ENCODE data around the gene SPRED2.

Gene SPRED2

DNA sequence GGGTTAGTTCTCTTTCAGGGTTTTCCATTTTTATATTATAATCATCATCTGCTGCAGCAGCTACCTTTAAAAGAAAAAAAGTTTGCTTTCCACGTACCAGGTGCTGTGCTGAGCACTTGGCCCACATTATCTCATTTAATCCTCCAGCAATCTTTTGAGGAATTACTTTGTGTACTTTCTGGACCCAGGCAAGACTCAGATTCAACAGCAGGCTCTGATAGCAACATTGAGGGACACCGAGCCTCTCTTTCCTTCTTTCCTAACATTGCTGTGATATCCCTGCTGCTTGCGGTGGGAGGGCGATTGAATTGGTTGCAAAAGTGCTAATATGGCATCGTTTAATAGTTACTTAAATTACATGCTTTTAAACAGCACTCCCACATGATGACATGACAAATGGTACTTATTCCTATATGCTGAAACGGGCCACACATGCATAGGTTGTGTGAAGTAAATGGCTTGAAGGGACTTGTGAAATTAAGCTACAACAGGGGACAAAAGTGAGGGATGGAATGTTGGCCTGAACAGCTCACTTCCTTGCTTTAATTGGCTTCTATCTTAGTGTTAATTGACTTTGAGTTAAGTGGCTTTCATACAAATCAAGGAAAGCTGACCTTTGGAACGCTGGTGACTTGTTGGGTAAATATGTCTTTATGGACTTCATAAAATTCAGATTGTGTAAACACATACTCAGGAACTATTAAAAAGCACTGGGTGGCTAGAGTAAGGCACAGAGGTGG lies 21.2 kb downstream of the SPRED2 start:
- DNase-seq: no peak

DNA sequence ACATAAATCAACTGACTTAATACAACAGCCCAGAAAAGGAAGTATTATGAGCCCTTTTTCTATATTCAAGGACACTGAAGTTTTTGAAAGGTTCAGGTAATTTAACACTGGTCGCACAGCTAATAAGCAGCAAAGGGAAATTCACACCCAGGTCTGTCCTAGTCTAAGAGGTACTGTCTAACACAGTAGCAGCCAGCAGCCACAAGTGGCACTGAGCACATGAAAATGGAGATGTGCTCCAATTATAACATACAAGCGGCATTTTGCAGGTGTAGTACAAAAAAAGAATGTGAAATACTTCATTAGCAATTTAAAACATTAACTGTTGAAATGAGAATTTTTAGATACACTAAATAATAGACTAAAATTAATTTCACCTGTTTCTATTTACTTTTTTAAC lies 23.4 kb downstream of the SPRED2 start:
- no peak for DNase-seq

DNA sequence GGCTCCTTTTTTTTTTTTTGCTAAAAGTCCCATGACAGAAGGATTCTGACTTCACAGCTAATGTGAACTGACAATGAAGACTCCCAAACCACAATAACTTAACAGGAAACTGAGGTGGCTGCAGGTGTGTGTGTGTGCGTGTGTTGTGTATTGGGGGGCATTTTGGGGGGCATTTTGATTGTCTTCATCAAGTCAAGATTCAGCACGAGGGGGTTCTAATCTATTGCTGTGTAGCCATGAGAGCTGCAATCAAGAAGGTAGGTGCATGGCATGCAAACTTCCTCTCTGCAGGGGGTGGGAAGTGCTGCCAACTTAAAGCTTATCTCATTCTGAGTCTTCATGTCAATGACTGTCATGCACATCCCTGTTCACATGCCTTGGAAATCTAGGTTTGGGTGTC lies 25.2 kb downstream of the SPRED2 start:
- no peak for DNase-seq

DNA sequence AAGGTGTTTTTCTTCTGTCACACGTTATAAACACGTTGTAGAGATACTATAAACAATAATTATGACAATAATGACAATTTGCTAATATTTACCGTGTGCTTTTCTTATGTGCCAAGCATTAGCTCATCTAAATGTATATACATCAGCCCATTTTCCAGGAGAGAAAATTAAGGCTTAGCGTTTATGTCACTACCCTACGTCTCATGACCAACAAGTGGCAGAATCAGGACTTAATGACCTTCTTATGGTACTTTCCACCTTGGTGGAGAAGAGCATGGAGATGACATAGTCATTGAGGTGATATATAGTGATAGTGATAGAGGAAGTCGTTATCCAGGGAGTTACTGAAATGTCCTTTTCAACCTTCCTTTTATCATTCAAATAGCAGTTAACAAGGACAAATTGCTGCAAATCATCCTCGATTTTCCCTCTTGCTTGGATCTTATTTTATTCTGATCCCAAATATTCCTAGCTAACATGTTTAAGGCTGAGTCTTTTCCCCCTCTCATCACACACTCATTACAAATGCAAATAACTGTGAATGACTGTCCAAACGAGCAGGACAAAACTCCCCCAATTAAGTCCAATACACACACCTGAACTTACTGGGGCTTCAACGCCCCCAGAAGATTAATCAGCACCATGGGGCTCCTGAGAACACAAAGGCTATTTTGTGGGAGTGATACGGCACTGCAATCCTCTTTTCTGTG lies 27.3 kb downstream of the SPRED2 start:
- no peak for DNase-seq

DNA sequence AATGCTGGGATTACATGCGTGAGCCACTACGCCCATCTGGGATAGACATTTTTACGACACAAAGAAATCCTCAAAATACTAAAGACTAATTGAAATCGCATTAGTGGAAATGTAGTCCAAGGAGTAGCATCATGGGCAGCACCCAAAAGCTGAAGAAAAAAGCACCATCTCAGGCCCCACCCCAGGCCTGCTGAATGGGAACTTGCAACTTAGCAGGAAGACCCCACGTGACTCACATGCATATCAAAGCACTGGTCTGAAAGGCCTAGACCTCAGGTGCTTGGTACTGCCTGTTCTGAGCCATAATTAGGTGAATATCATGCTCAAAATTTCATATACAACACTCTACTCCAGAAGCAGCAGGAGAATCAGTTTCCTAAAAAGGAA lies 28.9 kb downstream of the SPRED2 start:
- no peak for DNase-seq

DNA sequence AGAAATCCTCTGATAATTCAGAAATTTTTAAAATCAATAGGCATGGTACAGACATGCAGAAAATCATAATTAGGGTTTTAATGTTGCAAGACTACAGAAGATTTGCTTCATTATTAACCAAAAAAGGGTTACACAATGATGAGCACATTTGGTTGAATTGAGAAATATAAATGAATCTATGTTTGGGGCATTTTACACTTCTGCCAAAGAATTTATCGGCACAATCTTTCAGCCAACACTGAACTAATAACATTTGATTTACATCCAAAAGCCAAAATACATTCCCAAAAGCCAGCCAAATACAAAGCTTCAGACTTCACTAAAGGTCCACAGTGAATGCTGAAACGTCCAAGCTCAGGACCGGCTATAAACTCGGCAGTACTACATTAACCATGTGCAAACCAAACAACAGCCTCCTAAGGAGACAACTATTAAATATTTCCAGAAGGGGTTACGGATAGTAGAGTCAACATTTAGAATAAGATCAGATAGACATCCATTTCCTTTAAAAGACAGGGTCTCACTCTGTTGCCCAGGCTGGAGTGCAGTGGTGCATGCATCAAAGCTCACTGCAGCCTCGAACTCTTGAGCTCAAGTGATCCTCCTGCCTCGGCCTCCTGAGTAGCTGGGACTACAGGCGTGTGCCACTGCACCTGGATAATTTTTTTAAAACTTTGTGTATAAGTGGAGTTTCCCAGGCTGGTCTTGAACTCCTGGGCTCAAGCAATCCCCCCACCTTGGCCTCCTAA lies 29.4 kb downstream of the SPRED2 start:
- DNase-seq: no peak

DNA sequence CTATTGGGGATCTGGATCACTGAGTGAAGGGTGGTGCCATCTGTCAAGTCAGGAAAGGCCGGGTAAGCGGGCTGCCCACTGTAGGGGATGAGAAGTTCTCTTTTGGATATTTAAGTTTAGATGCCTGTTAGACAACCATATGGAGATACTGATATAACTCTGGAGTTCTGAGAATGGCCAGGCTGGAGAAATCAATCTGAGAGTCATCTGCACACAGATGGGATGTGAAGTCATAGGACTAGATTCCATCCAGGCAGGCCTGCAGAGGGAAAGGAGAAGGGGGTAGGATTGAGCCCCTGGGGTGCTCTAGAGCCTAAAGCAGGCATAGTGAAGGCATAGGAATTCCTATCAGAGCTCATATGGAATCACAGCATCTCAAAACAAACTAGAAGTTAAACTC lies 30.1 kb downstream of the SPRED2 start:
- peak; percentile 39 for DNase-seq

DNA sequence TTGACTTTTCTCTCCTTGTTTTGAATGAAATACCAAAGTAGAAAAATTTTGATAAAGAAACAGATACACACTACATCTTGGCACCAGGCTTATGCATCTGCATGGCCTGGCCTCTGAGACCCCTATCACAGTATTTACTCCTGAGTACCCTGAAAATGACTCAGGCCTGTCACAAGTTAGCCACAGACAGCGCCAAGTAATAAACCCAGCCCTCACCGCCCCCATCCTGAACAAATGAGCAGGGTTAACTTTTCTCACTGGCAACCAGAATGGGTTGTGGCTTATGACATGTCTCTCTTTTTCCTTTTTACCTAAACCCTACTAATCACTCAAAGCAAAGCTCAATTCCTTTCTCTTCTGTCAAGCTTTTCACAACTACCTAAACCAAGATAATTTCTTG lies 35.3 kb downstream of the SPRED2 start:
- no peak for DNase-seq

DNA sequence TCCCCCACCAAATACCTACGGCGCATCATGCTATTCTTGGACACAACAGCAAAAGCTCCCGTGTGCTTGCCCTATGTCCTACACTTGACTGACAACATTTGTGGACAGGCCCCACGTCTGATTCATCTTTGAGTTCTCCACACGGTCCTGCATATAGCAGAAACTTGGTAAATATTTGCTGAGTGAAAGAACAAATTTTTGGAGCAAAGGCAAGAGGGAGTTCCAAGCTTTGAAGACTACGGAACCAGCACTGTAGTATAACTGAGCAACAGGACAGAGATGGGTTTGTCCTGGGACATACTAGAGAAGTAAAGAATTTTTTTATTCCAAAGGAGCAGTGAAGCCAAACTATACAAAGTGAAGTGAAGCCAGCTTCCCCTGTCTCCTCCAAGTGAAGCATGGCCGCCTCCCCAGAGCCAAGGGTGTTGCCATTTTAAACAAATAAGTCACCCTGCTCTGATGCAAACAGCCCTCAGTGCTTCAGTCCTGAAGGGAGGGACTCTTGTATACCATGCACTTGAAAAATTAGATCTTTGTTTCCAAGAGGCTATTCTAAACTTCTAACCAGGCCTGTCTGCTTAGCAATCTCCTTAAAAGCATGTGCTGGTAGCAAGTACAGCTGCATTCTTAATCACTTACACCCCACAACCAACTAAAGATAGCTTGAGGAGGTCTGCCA lies 35.9 kb downstream of the SPRED2 start:
- DNase-seq: no peak

DNA sequence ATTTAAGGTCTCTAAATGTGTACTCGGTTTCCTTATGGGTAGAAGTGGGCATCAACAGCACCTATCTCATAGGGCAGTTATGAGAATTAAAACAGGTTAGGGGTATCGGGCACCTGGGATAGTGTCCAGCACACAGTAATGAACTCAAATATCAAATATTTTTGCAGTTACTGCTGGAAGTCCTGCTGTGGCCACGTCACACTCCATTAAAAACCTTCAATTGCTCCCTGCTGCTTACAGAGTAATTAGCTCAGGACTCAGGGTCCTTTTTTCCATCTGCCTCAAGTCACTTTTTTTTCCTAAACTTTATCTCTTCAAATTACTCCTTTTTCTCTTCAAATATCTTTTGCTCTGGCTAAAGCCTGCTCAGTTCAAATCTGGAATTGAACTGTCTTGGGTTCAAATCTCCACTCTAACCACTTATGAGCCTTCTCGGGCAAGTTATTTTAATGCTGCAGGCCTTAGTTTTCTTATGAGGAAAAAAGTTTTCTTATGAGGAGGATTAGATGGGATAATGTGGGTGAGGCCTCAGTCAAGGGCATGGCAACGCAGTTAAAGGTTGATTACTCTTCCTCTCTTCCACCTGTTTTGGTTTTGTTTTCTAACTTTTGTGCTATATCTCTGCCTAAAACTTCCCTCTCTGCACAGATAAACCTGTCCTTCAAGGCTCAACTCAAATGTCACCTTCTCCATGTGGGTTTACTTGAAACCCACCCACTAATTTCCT lies 36.6 kb downstream of the SPRED2 start:
- no peak for DNase-seq

DNA sequence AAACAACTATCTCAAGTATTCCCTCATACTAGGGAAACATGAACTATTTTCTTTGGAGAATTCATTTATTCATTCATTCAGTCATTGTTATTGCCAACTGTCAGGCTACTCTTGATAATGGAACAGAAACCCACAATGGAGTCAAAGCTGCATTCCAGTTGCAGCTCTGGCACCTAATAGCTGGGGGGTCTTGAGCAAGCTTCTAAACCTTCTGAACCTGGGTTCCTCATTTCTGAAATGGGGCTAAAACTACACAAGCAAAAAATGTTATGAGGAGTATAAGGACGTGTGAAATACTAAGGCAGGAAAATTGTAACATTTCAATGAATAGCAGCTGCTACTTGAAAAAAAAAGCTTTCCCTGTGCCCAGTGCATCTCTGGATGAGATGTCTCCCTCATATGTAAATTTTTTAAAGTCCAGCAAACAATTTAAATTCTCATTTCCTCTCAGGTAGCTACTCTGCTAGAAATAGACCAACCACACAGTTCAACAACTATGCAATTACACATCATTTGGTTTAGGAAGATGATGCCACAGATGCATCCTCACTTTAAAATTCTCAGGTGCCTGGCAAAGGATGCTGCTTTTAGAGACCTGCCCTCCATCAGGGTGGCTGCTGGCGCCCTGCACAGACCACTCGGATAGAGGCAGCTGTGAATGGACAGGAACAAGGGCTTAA lies 38.5 kb downstream of the SPRED2 start:
- DNase-seq: no peak

DNA sequence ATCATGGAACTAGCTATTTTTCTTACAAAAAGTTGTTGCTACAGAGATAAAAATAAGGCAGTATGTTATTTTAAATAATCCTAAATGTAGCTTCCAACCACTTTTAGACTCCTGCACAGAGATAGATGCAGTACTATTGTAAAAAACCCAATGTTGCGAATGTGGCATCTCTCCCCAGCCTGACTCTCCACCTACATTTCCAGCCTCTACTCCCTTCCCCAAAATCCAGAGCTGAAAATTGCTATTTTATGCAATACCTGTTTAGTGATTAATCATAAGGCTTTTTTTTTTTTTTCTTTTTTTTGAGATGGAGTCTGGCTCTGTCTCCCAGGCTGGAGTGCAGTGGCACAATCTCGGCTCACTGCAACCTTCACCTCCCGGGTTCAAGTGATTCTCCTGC lies 39.4 kb downstream of the SPRED2 start:
- DNase-seq: no peak

DNA sequence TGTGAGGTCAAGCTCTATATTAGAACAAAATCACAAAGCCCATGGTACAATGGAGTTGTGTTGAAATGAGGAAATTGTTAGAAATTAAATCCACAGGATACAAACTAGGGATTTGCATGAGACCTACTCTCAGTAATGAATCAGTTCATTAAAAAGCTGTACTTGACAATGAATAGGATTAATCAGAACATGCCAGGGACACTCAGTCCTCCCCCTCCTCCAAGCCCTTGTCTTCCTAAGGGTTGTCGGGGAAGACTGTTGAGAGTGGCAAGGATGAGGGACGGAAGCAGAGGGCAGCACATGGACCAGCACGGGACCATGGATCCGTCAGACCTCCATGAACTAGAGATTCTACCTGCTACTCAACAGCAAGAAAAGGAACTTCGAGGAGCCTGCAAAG lies 39.8 kb downstream of the SPRED2 start:
- DNase-seq: no peak

DNA sequence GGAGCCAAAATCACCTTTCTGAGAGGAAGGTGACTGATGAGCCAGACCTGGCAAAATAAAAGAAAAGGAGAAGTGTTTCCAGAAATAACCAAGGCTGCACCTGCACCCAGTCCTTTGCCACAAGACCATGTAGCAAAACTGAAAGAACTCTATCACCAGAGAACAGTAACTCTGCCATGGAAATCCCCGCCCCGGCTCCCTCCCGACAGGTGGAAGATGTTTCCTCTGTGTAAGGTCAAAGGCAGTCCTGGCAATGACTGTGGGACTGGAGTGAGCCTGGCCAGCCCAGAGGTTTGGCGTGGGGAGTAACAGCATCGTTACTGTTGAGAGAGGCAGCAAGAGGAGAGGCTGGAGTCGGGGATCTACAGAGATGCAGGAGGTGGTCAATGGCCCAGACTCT lies 42.3 kb downstream of the SPRED2 start:
- DNase-seq: no peak

DNA sequence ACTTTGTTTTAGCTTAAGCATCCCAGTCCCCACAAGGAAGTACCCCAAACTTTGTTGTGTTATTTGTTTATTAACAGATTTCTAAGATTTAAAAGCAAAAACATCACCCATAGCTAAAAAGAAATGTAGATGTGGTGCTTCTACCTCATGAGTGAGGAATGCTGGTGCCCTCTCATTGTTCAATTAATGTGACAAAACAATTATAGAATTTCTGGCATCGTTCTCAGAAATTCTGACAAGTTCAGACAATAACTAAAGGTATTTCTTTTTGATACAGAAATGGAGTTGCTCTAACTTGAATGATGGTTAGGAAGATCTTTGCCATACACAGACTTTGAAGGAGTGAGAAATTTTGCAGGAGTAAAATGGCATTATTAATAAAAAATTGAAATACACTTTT lies 42.9 kb downstream of the SPRED2 start:
- DNase-seq: no peak

DNA sequence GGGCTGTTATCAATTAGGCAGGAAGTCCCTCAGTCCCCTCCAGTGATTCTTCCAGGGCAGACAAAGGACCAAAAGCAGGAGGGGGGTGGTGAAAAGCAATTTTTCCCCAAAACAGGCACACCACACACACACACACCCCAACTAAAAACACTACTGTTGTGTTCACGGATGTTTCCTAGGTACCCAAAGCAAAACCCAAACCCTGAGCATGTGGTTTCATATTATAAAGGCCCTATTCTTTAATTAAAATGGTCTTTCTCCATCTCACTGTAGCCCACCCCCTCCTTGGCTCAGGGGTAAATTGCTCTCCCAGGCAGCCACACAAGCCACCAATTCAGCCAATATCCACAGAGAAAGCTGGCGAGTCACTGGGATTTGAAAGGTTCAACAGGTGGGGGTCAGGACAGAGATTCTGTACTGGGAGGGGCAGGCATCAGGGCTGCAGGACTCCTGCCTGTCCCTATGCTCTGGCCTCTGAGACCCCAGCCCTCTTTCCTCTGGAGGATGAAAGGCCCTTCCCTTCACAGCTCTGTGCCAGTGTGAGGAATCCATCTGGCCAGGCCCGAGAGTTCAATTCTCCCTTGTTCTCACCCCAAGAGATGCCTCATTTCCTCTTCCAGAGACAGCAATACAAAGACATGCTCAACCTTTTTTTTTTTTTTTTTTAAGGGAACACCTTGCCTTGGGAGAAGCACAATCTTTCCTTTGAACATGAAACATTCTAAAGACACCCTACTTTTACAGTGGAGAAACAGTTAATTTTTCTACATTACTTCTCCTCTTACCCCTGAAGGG lies 43.6 kb downstream of the SPRED2 start:
- no peak for DNase-seq

DNA sequence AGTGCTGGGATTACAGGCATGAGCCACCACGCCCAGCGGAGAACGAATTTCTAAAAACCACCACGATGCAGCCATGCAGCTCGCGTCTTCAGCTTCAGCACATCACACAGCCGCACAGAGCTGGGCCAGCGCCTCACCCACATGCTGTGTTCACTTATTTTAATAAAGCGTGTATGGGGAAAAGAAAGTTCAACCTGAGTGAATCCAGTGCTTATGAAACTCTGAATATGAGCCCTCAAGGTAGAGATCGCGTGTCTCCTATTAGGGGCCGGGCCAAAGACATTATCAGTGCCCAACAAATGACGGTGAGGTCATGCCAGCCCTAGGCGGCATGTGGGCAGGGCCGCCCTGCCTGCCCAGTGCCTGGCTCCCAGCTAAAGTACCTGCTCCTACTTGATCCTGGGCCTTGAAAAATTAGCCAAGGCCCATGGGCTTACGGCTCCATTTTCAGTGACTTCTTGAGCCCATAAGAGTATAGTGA lies 44.3 kb downstream of the SPRED2 start:
- no peak for DNase-seq

DNA sequence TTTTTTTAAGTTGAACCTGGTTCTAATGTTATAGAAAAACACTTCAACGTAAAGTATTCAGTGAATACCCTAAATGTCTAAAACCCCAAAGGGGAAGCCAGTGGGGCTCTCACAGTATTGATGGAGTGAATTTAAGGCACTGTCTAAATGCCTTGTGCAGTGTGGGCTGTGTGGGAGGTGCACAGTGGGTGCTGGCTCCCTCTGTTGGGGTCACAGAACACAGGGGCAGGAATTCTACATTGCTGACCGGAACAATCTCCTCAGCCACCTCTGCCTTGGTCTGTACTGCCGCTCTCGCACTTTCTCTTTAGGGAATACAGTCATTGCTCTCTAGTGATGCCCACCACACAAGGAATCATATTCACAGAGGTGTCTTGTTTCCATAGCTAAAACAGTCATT lies 45.4 kb downstream of the SPRED2 start:
- DNase-seq: no peak

DNA sequence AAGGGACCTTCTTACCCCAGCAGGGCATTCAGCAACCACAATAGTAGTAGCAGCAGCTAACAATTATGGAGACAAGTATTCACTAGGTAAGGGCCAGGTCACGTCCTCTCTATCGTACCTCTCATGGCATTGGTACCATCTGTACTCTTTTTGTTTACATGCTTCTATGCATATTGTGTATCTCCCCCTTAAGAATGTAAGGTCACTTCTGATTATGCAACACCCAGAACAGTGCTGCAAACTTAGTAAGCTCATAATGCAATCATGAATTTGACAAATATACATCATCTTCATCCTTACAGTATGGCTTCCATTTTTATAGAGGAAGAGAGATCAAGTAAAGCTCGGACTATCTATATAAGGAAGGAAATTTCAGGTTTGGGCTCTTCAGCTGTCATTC lies 46.1 kb downstream of the SPRED2 start:
- no peak for DNase-seq

DNA sequence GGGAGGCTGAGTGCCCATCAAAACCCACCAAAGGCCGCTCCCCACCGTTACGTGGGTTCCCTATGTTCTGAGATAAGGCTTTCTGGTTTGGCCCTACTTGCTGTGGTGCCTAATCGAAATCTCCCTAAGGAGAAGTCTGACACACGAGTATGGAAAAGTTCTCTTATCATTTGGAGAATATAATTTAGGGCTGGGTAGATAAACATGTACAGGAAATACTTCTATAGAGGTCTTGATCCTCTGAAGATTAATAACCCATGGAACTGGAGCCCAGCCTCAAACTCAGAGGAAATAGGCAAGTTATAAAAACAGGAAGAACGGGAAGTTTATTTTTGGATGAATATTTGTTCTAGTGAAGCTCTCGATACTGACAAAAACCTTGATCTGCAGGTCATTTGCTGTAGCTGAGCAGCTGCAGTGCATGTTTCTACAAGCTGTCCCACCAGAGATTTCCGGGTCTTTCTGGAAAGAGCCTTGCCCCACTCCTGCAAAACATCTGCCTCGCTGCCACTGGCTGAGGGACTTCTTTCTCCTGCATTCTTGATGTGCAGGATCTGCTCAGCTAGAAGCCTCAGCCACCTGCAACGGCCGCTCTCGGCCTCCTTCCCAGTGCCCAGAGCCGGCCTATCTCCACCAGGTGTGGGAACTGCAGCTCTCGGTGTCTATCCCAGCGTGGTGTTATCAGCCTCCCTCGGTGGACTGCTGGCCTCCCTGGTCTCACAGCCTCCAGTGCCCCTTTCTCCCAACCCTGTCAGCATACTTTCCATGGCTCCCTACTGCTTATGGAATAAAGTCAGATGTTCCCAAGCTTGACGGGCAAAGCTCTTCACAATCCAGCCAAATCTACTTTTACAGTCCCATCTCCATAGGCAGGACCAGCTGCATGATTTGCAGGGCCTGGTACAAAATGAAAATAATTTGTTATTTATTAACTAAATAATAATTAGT lies 48.6 kb downstream of the SPRED2 start:
- DNase-seq: no peak
